ENCODE data around the gene SPO11.
A peak's percentile ranks its signal among the peaks of the same experiment; 100 is the strongest.

Gene SPO11

DNA sequence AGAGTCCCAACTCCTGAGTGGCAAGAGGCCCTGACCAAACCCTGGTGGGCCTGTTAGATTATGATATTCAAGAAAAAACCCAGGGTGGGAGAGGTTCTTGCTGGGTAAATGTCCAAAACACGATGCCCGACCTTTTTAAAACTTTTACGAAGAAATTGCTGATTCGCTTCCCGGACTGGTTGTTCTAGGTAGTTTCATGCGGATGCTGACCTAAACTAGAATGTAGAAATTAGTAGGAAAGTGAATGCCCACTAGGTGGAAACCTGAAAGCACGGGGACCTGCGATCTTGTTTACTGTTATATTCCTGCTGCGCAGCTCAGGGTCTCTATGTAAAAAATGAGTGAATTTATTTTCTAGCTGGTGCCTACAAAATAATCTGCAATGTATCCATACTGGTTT is 23.7 kb downstream of the SPO11 start:
- TF ChIP-seq, protein P1, sequence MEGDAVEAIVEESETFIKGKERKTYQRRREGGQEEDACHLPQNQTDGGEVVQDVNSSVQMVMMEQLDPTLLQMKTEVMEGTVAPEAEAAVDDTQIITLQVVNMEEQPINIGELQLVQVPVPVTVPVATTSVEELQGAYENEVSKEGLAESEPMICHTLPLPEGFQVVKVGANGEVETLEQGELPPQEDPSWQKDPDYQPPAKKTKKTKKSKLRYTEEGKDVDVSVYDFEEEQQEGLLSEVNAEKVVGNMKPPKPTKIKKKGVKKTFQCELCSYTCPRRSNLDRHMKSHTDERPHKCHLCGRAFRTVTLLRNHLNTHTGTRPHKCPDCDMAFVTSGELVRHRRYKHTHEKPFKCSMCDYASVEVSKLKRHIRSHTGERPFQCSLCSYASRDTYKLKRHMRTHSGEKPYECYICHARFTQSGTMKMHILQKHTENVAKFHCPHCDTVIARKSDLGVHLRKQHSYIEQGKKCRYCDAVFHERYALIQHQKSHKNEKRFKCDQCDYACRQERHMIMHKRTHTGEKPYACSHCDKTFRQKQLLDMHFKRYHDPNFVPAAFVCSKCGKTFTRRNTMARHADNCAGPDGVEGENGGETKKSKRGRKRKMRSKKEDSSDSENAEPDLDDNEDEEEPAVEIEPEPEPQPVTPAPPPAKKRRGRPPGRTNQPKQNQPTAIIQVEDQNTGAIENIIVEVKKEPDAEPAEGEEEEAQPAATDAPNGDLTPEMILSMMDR (conservative IDR thresholded peaks at IDR 0.05), result peak; percentile 20; the same call in 1 of the 2 replicates
- no peak overlapping the region for H3K27ac ChIP-seq

DNA sequence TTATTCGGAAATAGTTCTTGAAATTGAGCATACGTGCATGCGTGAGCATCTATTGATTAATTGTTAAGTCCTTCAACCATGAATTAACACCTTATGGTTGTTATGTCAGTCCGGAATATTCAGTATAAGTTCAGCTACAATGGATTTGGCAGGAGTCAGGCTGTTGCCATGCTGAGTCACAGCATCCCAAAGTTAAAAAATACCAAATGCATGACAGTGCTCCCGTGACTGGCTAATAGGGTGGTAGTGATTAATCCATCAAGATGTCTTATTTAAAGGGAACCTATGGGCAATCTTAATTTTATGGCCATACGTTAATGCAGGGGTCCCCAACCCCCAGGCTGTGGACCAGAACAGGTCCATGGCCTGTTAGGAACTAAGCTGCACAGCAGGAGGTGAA is 31.9 kb downstream of the SPO11 start:
- TF ChIP-seq, protein P1 (conservative IDR thresholded peaks at IDR 0.05), result no peak

DNA sequence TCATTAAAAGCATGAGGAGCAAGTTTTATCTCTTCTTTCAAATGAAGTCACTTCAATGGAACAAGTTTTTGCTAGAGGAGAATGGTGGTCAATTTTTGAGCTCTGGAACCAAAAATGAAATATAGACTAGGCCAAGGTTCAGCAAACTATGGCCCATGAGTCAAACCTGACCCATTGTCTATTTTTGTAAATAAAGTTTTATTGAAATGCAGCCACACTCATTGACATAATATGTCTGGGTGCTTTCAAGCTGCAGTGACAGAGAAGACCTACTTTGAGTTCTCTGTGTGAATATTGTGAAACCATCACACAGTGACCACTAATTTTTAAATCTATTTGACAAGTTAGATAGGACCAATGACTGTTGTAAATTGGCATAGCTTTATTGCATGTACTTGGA is 34.8 kb downstream of the SPO11 start:
- TF ChIP-seq, protein P1 (conservative IDR thresholded peaks at IDR 0.05), result no peak

More for the DNA sequence above, 31.9 kb downstream of the SPO11 start:
- no peak overlapping the region for H3K27ac ChIP-seq

DNA sequence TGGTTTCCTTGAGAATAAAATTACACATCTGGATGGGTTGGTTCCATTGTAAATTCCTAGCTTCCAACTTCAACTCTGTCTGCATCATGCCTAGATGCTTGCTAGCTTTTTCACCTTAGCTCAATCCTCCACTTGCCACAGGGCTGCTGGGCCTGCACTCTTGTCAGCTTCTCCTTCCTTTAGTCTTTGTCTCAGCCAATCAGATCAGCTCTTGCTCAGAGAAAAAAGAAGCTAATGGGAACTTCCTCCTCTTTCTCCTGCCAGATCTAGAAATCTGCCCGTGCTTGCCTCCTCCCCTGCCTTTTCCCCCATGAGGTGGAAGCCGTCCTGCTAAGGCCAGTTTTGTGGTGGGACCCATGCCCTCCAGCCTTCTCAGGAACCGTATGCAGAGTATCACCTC is 40.0 kb downstream of the SPO11 start:
- TF ChIP-seq, protein P1 (conservative IDR thresholded peaks at IDR 0.05), result no peak
- H3K27ac ChIP-seq, result no peak overlapping the region

More for the DNA sequence above, 34.8 kb downstream of the SPO11 start:
- H3K27ac ChIP-seq, result no peak overlapping the region

DNA sequence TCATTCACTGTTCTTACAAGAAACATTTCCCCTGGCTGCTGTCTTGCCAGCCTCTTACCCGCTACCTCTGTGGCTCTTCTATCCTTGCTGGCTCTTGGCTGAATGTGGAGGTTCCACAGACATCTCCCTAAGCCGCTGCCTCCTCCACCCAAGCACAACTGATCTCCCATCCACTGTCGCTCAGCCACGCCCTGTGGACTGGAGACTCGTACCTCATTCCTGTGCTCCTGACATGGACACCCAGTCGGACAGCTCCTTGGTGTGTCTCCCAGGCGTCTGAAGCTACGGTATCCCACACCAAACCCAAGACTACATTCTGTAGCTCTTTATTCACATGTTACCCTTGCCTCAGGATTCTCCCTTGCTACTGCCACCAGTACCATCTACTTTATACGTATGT is 40.7 kb downstream of the SPO11 start:
- H3K27ac ChIP-seq, result no peak overlapping the region
- TF ChIP-seq, protein P1 (conservative IDR thresholded peaks at IDR 0.05), result no peak

DNA sequence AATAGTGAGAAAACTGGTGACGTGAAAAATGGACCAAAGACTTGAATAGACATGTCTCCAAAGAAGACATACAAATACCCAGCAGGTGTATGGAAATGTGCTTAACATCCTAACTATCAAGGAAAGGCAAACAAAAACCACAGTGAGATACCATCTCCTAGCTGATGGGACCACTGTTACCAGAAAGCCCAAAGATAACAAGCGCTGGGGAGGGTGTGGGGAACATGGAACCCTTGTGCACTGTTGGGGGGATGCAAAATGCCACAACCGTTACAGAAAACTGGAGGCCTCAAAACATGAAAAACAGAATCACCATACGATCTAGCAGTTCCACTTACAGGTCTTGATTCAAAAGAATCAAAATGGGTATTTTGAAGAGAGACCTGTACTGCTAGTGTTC is 41.8 kb downstream of the SPO11 start:
- no peak overlapping the region for H3K27ac ChIP-seq
- TF ChIP-seq, protein P1 (conservative IDR thresholded peaks at IDR 0.05), result no peak

DNA sequence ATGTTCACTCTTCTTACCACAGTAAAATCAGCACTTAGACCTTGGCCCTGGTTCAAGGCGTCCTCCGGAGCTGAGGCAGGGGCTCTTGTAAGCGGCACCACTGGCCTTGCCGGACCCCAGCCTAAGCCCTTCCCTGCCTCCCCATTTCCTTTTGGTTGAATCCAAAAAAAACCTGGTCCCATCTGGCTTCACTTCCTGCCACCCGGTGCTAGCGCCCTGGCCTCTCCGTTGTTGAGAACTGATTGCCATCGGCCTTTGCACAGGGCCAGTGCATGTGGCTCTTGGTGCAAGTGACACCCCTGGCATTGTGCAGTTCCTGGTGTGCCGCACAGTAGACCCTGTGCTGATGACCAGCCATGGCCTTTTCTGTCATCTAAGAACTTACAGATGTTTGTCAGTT is 42.6 kb downstream of the SPO11 start:
- TF ChIP-seq, protein P1 (conservative IDR thresholded peaks at IDR 0.05), result no peak
- no peak overlapping the region for H3K27ac ChIP-seq

Data from VCaP (cell line).